22Rv1 (cell line): ENCODE measurements around the gene LRRC42.

ENCODE experiments used
- CTCF ChIP-seq: fragments of 450-650 bp; IDR thresholded peaks from 2 replicates; pipeline ENCODE4 v1.5.1; 2017; ENCODE audit warnings: mild to moderate bottlenecking
- ZFX ChIP-seq: fragments of 450-650 bp; IDR thresholded peaks from 2 replicates; pipeline ENCODE4 v1.6.1; 2017; ENCODE audit warnings: antibody characterized with exemption, borderline replicate concordance

DNA sequence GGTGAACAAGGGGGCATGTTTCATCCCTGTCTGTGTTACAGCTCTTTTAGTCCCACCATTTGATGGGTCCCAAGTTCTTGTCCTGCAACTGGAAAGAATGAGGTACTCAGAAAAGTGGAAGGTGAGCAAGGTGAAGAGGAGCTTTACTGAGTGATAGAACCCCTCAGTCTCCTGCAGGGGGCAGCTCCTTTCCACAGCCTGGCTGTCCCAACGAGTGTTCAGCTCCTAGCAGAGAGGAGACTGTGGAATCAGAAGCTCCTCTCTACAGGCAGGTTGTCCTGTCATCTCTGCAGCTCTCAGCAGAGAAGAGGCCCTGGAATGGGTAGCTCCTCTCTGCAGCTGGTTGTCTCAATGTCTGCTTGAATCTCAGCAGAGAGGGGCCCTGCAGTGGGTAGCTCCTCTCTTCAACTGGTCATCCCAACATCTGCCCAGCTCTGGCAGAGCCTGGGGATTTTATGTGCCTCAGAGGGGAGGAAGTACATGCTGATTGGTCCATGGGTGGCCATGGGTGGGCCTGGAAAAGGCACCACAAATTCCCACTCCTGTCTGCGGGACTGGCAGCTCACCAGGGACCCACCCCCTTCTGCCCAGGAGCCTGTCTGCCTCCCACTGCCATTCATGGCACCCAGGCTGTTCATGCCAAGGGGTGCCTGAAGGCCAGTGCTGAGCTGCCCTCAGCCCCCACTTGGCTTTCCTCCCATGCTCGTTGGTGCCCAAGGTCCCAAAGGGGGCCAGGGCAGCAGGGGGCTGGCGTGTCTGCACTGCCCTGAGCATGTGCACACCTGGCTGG lies 46.1 kb downstream of the LRRC42 start:
- TF ChIP-seq CTCF (no peak), ZFX (no peak)
